Keratinocyte (primary cell): Measurements from ENCODE around the gene KTN1. TPM values are rescaled to one million over a fixed set of nuclear protein-coding genes. Genes with fewer than 3 reads are reported as not detected.

Source experiments
- DNase-seq: peaks from one replicate; pipeline ENCODE4 v3.0.0-alpha.2; 2011; ENCODE audit warnings: low read depth, missing footprints, low spot score
- FAIRE-seq: peaks from 2 replicates; lab custom pipeline; 2011; peaks lifted over from hg19 to GRCh38; lab: Jason Lieb, UNC
- H2AFZ ChIP-seq: 2 replicates; pipeline ENCODE4 v1.6.0; 2012; ENCODE audit warnings: low read length, control low read depth, inconsistent platforms; ENCODE audit not compliant: control insufficient read depth
- H3K27ac ChIP-seq: 2 replicates; pipeline ENCODE4 v1.5.1; 2011; ENCODE audit warnings: low read length; ENCODE audit not compliant: control insufficient read depth, insufficient read depth
- H3K27me3 ChIP-seq: 3 replicates; pipeline ENCODE4 v1.6.0; 2011; ENCODE audit warnings: low read length; ENCODE audit not compliant: control insufficient read depth, insufficient read depth; ENCODE audit errors: extremely low read depth
- H3K36me3 ChIP-seq, 2 experiments: 2 replicates in 1 of 2; 3 replicates in 1 of 2; pipeline ENCODE4 v1.5.1; 2011; ENCODE audit warnings: low read length in 2 of 2, mild to moderate bottlenecking in 1 of 2; ENCODE audit not compliant: control insufficient read depth in 2 of 2, insufficient read depth in 2 of 2; ENCODE audit errors: extremely low read depth in 1 of 2
- H3K4me1 ChIP-seq: 3 replicates; pipeline ENCODE4 v1.5.1; 2011; ENCODE audit warnings: low read length; ENCODE audit not compliant: control insufficient read depth, insufficient read depth; ENCODE audit errors: extremely low read depth
- H3K4me2 ChIP-seq: 3 replicates; pipeline ENCODE4 v1.6.0; 2011; ENCODE audit warnings: low read depth, low read length; ENCODE audit not compliant: control insufficient read depth, insufficient read depth; ENCODE audit errors: extremely low read depth
- H3K4me3 ChIP-seq, 3 experiments: fragments of 200-600 bp in 1 of 3; sonication (generic) in 1 of 3; 2 replicates in 2 of 3; 3 replicates in 1 of 3; pipeline ENCODE4 v1.5.1; 2011 to 2016; ENCODE audit warnings: low read length in 3 of 3, mild to moderate bottlenecking in 3 of 3, control low read depth in 2 of 3, inconsistent platforms in 1 of 3, low read depth in 1 of 3, mixed read lengths in 1 of 3, mixed run types in 1 of 3, moderate library complexity in 1 of 3; ENCODE audit not compliant: control insufficient read depth in 2 of 3, insufficient read depth in 2 of 3; ENCODE audit errors: extremely low read depth in 1 of 3
- H3K79me2 ChIP-seq: 2 replicates; pipeline ENCODE4 v1.6.0; 2012; ENCODE audit warnings: low read length; ENCODE audit not compliant: control insufficient read depth, insufficient read depth
- H3K9ac ChIP-seq: 3 replicates; pipeline ENCODE4 v1.6.0; 2011; ENCODE audit warnings: low read length; ENCODE audit not compliant: control insufficient read depth, insufficient read depth; ENCODE audit errors: extremely low read depth
- H3K9me1 ChIP-seq: 3 replicates; pipeline ENCODE4 v1.6.0; 2011; ENCODE audit warnings: low read length; ENCODE audit not compliant: control insufficient read depth, insufficient read depth; ENCODE audit errors: extremely low read depth
- H3K9me3 ChIP-seq: 2 replicates; pipeline ENCODE4 v1.5.1; 2012; ENCODE audit warnings: low read depth, low read length; ENCODE audit not compliant: control insufficient read depth
- H4K20me1 ChIP-seq: 3 replicates; pipeline ENCODE4 v1.6.0; 2011; ENCODE audit warnings: low read length; ENCODE audit not compliant: control insufficient read depth, insufficient read depth; ENCODE audit errors: extremely low read depth
- EZH2 ChIP-seq: IDR thresholded peaks from one replicate; pipeline ENCODE4 v1.6.1; 2012; ENCODE audit warnings: inconsistent platforms, mild to moderate bottlenecking, low read length, moderate library complexity
- dilution Hi-C: fragments of 300-500 bp; cut with MboI; formaldehyde crosslinking; loops from one replicate; pipeline ENCODE4 v1.7.0; 2020; ENCODE audit warnings: low sequenced_read_pairs; ENCODE audit not compliant: extremely low pct_ligation_motif_present
- polyA plus RNA-seq, 5 experiments: library from polyadenylated mRNA; depleted of rRNA in 3 of 5; stranded (reverse) in 3 of 5; stranded (forward) in 1 of 5; unstranded in 1 of 5; fragments of >200 nt; gene quantifications; 1 replicate in 1 of 5; 2 replicates in 3 of 5; 3 replicates in 1 of 5; pipeline versions ENCODE4 v1.2.1 to v1.2.3, GENCODE V29; 2011 to 2012; ENCODE audit warnings: missing spikeins in 2 of 5, low read depth in 1 of 5, low replicate concordance in 1 of 5
- TF ChIP-seq, protein P1 (sequence below), 3 experiments: IDR thresholded peaks in 1 of 3; conservative IDR thresholded peaks in 1 of 3; optimal IDR thresholded peaks in 1 of 3; 2 replicates in 2 of 3; 3 replicates in 1 of 3; pipeline versions ENCODE3 to v1.5.1; 2011; ENCODE audit warnings: low read length in 3 of 3, mild to moderate bottlenecking in 3 of 3, moderate library complexity in 2 of 3, control low read depth in 1 of 3, inconsistent platforms in 1 of 3; ENCODE audit not compliant: insufficient read depth in 2 of 3; ENCODE audit errors: extremely low read depth in 1 of 3

The KTN1 gene
- polyA plus RNA-seq, 1 donor (not counting 4 experiments of a cell fraction or from before 2014, with no cell fraction given): 121 TPM

DNA sequence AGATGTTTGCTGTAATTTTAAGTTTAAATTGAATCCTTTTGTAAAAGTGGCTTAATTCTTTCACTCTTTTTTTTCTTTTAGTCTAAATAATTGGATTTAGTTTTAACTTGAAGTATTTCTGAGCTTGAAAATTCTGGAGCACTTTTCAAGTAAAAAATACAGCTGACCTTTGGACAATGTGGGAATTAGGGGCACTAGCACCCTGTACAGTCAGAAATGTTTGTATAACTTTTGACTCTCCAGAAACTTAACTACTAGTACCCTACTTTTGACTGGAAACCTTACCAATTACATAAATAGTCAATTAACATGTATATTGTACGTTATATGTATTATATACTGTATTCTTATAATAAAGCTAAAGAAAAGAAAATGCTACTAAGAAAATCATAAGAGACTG, 7.8 kb downstream of the KTN1 start:
- TF ChIP-seq EZH2: no peak
- TF ChIP-seq, protein P1, sequence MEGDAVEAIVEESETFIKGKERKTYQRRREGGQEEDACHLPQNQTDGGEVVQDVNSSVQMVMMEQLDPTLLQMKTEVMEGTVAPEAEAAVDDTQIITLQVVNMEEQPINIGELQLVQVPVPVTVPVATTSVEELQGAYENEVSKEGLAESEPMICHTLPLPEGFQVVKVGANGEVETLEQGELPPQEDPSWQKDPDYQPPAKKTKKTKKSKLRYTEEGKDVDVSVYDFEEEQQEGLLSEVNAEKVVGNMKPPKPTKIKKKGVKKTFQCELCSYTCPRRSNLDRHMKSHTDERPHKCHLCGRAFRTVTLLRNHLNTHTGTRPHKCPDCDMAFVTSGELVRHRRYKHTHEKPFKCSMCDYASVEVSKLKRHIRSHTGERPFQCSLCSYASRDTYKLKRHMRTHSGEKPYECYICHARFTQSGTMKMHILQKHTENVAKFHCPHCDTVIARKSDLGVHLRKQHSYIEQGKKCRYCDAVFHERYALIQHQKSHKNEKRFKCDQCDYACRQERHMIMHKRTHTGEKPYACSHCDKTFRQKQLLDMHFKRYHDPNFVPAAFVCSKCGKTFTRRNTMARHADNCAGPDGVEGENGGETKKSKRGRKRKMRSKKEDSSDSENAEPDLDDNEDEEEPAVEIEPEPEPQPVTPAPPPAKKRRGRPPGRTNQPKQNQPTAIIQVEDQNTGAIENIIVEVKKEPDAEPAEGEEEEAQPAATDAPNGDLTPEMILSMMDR (optimal IDR thresholded peaks at IDR 0.05 in 1 of 3, IDR thresholded peaks at IDR 0.05 in 1 of 3, conservative IDR thresholded peaks at IDR 0.05 in 1 of 3; ENCODE audit: extremely low read depth in 1 of 3, insufficient read depth in 2 of 3, low read length in 3 of 3): no peak
- H3K79me2 ChIP-seq: peaks cover 96% of the 10 kb centered on the region
- FAIRE-seq (no peak), DNase-seq (no peak)
- no peak overlapping the region for H3K4me3 ChIP-seq
- no peak overlapping the region for H3K9ac ChIP-seq
- dilution Hi-C loops: no loop called here
- H3K27me3 ChIP-seq: no peaks in the 10 kb centered on the region
- H3K4me1 ChIP-seq: peaks cover 48% of the 10 kb centered on the region
- no peaks in the 10 kb centered on the region for H3K9me3 ChIP-seq
- no peaks in the 10 kb centered on the region for H3K36me3 ChIP-seq
- H3K27ac ChIP-seq: peak overlapping the region; percentile 39
- H4K20me1 ChIP-seq: peaks cover 16% of the 10 kb centered on the region
- H2AFZ ChIP-seq: no peak overlapping the region
- H3K4me2 ChIP-seq: no peak overlapping the region
- peaks cover 4% of the 10 kb centered on the region for H3K9me1 ChIP-seq

DNA sequence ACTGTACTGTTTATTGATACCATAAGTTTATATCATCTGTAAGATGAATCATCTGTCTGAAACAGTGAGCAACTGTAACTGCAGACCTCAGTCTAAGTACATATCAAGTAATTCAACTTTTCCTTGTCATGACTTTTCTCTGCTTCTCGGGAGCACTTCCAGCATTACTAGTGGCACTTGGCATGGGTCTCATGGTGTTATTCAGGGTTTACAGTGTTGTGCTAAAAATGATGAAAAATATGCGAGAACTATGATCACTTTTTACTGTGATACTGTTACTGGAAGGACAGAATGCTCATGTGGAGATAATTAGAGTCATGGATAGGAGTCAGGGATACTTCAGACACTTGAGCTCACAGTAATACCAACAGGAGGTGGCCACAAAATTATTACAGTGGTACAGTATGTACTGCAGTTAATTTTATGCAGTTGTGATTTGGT, 8.3 kb downstream of the KTN1 start:
- Histone ChIP-seq H3K79me2 (peaks cover 96% of the 10 kb centered on the region), H3K9ac (no peak overlapping the region), H3K4me1 (peaks cover 44% of the 10 kb centered on the region), H3K4me2 (peak overlapping the region; percentile 6), H3K9me3 (no peaks in the 10 kb centered on the region), H3K9me1 (peaks cover 4% of the 10 kb centered on the region), H2AFZ (no peak overlapping the region), H4K20me1 (peaks cover 16% of the 10 kb centered on the region), H3K27me3 (no peaks in the 10 kb centered on the region), H3K4me3 (no peak overlapping the region), H3K36me3 (no peaks in the 10 kb centered on the region), H3K27ac (no peak overlapping the region)
- dilution Hi-C loops: no loop called here
- no peak for FAIRE-seq
- TF ChIP-seq, protein P1 (optimal IDR thresholded peaks at IDR 0.05 in 1 of 3, IDR thresholded peaks at IDR 0.05 in 1 of 3, conservative IDR thresholded peaks at IDR 0.05 in 1 of 3; ENCODE audit: extremely low read depth in 1 of 3, insufficient read depth in 2 of 3, low read length in 3 of 3): no peak
- TF ChIP-seq EZH2: no peak
- DNase-seq: no peak
